SU-DHL-6 (cell line): ENCODE data around the gene GCHFR.

Experiments used
- H2AFZ ChIP-seq: fragments of 200-600 bp; sonication (generic); 2 replicates; pipeline ENCODE4 v1.6.1; 2014; ENCODE audit warnings: low read depth, mild to moderate bottlenecking, moderate library complexity, mixed read lengths, antibody characterized with exemption, low read length; ENCODE audit not compliant: severe bottlenecking
- H3F3A ChIP-seq: fragments of 200-600 bp; shearing (Covaris generic); 2 replicates; pipeline ENCODE4 v1.6.0; 2016; ENCODE audit warnings: antibody characterized with exemption, mild to moderate bottlenecking; ENCODE audit not compliant: insufficient read depth
- H3K27ac ChIP-seq: fragments of 200-600 bp; sonication (generic); 2 replicates; pipeline ENCODE4 v1.5.1; 2016; ENCODE audit warnings: low read depth, mild to moderate bottlenecking, low read length, moderate library complexity, mixed read lengths
- H3K27me3 ChIP-seq: fragments of 200-600 bp; sonication (generic), shearing (Covaris generic); 2 replicates; pipeline ENCODE4 v1.6.0; 2014; ENCODE audit warnings: mild to moderate bottlenecking, low read length
- H3K36me3 ChIP-seq: fragments of 200-600 bp; sonication (generic); 2 replicates; pipeline ENCODE4 v1.6.1; 2014; ENCODE audit warnings: mild to moderate bottlenecking, low read length, mixed read lengths
- H3K4me2 ChIP-seq: fragments of 300-600, 200-600 bp; shearing (Covaris generic), sonication (generic); 2 replicates; pipeline ENCODE4 v1.6.0; 2014; ENCODE audit warnings: low read length, low read depth, mild to moderate bottlenecking; ENCODE audit not compliant: poor library complexity, severe bottlenecking
- H3K4me3 ChIP-seq: fragments of 200-600 bp; sonication (generic); 2 replicates; pipeline ENCODE4 v1.5.1; 2014; ENCODE audit warnings: antibody characterized with exemption, low read length, mild to moderate bottlenecking, mixed read lengths; ENCODE audit not compliant: insufficient read depth, poor library complexity, severe bottlenecking
- H3K79me2 ChIP-seq: fragments of 200-600 bp; sonication (generic); 2 replicates; pipeline ENCODE4 v1.6.1; 2014; ENCODE audit warnings: mild to moderate bottlenecking, low read length, moderate library complexity; ENCODE audit not compliant: insufficient read depth
- H3K9ac ChIP-seq: fragments of 200-600 bp; sonication (generic); 2 replicates; pipeline ENCODE4 v1.7.0; 2014; ENCODE audit warnings: mild to moderate bottlenecking, low read length
- H3K9me2 ChIP-seq: fragments of 200-600 bp; sonication (generic); replicated peaks from 2 replicates; pipeline ENCODE4 v1.6.1; 2014; ENCODE audit warnings: low read length; ENCODE audit not compliant: insufficient read depth
- H3K9me3 ChIP-seq: fragments of 200-600 bp; sonication (generic); 2 replicates; pipeline ENCODE4 v1.6.1; 2014; ENCODE audit warnings: low read length, mixed read lengths; ENCODE audit not compliant: insufficient read depth
- H4K20me1 ChIP-seq: fragments of 200-600 bp; sonication (generic); 2 replicates; pipeline ENCODE4 v1.6.1; 2014; ENCODE audit warnings: low read depth, mild to moderate bottlenecking, antibody characterized with exemption, low read length, moderate library complexity, mixed read lengths
- EZH2phosphoT487 ChIP-seq: fragments of 200-600 bp; sonication (generic), shearing (Covaris generic); conservative IDR thresholded peaks from 2 replicates; pipeline ENCODE4 v1.6.1; 2018; ENCODE audit warnings: mild to moderate bottlenecking, antibody characterized with exemption, low read length, moderate library complexity, mixed read lengths
- TF ChIP-seq, protein P1 (sequence below): fragments of 200-600 bp; sonication (generic); IDR thresholded peaks from one replicate; pipeline ENCODE4 v1.5.1; 2017; ENCODE audit warnings: antibody characterized with exemption, mild to moderate bottlenecking, low read length, moderate library complexity; ENCODE audit not compliant: insufficient read depth, poor library complexity, severe bottlenecking

The GCHFR gene

DNA sequence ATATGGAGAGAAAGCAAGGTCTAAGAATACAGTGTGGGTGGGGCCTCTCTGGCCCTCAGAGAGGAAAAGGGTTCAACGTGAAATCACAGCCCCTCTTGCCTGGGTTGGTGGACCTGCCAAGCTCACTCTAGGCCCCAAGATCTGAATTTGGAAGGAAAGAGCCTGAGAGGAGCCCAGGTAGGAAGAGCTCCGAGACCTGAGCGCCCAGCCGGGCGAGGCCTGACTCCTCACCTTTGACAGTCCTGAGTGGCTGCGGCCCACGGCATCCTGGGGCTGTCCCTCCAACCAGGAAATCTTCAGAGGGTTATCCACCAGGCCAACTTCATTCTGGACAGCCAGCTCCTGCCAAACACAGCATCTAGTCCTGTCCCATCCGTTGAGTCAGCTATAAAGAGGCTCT lies 9.6 kb downstream of the GCHFR start:
- H3K36me3 ChIP-seq, result no peaks in the 10 kb centered on the region
- no peak overlapping the region for H3K4me2 ChIP-seq

DNA sequence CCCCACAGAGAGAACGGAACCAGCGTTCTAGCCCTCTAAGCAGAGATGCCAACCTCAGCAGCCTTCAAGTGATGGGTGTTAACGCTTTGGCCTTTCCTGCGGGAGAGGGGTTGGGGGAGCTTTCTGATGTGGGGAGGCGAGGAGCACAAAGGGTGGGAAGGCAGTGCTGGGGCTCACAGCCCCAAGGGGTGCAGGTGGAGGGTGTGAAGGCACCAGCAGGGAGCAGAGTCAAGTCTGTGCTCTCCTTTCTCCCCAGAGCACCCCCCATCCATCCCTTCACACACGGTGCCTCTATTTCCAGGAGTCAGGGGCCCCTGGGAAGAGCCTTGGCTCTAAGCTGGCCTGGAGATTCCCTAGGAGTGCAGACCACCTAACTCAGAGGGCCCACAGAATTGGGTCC lies 10.0 kb downstream of the GCHFR start:
- Histone ChIP-seq H3K4me3 (no peak overlapping the region), H3K9me3 (no peaks in the 10 kb centered on the region), H3K27me3 (no peaks in the 10 kb centered on the region), H3K79me2 (no peaks in the 10 kb centered on the region), H2AFZ (no peak overlapping the region), H3K9me2 (no peaks in the 10 kb centered on the region), H3K4me2 (no peak overlapping the region), H3K9ac (no peak overlapping the region), H4K20me1 (no peaks in the 10 kb centered on the region), H3K36me3 (no peaks in the 10 kb centered on the region), H3K27ac (no peak overlapping the region), H3F3A (peaks cover 19% of the 10 kb centered on the region)
- TF ChIP-seq EZH2phosphoT487, result no peak
- TF ChIP-seq, protein P1, sequence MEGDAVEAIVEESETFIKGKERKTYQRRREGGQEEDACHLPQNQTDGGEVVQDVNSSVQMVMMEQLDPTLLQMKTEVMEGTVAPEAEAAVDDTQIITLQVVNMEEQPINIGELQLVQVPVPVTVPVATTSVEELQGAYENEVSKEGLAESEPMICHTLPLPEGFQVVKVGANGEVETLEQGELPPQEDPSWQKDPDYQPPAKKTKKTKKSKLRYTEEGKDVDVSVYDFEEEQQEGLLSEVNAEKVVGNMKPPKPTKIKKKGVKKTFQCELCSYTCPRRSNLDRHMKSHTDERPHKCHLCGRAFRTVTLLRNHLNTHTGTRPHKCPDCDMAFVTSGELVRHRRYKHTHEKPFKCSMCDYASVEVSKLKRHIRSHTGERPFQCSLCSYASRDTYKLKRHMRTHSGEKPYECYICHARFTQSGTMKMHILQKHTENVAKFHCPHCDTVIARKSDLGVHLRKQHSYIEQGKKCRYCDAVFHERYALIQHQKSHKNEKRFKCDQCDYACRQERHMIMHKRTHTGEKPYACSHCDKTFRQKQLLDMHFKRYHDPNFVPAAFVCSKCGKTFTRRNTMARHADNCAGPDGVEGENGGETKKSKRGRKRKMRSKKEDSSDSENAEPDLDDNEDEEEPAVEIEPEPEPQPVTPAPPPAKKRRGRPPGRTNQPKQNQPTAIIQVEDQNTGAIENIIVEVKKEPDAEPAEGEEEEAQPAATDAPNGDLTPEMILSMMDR, result no peak

More for the DNA sequence above, 9.6 kb downstream of the GCHFR start:
- H3K9ac ChIP-seq, result no peak overlapping the region
- no peaks in the 10 kb centered on the region for H3K27me3 ChIP-seq
- peaks cover 23% of the 10 kb centered on the region for H3F3A ChIP-seq
- no peak overlapping the region for H3K27ac ChIP-seq
- TF ChIP-seq, protein P1, result no peak
- no peak for TF ChIP-seq EZH2phosphoT487
- H3K9me3 ChIP-seq, result no peaks in the 10 kb centered on the region
- no peak overlapping the region for H2AFZ ChIP-seq
- H3K4me3 ChIP-seq, result no peak overlapping the region
- no peaks in the 10 kb centered on the region for H4K20me1 ChIP-seq
- H3K79me2 ChIP-seq, result no peaks in the 10 kb centered on the region
- H3K9me2 ChIP-seq, result no peaks in the 10 kb centered on the region

DNA sequence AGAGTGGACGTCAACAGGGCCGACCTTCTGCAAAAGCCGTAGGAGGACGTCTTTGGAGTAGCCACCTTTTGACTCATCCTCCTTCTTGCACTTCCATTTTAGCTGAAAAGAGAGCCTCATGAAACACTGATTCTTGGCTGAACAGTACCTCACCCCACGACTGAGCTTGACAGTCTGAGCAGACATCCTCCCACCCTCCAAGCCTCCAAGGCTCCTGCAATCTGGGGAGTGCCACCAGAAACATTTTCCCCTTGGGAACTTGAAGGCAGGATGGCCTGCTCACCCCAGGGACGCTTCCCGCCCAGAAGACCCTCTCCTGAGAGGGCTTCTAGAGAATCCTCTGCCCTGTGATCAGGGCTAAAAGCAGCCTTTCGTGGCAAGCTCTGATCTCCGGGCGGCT lies 11.1 kb downstream of the GCHFR start:
- no peaks in the 10 kb centered on the region for H3K9me3 ChIP-seq
- H3K9me2 ChIP-seq, result no peaks in the 10 kb centered on the region
- no peak for TF ChIP-seq EZH2phosphoT487
- TF ChIP-seq, protein P1, result no peak
- no peak overlapping the region for H3K9ac ChIP-seq
- peaks cover 8% of the 10 kb centered on the region for H3F3A ChIP-seq
- peaks cover 2% of the 10 kb centered on the region; the same call in 1 of the 2 replicates for H3K79me2 ChIP-seq
- H4K20me1 ChIP-seq, result no peaks in the 10 kb centered on the region
- H3K4me2 ChIP-seq, result no peak overlapping the region
- no peak overlapping the region for H3K4me3 ChIP-seq
- H2AFZ ChIP-seq, result no peak overlapping the region
- no peak overlapping the region for H3K27ac ChIP-seq
- no peaks in the 10 kb centered on the region for H3K36me3 ChIP-seq
- no peaks in the 10 kb centered on the region for H3K27me3 ChIP-seq
